Measurements from ENCODE around the gene BHLHE40.

BHLHE40 gene

DNA sequence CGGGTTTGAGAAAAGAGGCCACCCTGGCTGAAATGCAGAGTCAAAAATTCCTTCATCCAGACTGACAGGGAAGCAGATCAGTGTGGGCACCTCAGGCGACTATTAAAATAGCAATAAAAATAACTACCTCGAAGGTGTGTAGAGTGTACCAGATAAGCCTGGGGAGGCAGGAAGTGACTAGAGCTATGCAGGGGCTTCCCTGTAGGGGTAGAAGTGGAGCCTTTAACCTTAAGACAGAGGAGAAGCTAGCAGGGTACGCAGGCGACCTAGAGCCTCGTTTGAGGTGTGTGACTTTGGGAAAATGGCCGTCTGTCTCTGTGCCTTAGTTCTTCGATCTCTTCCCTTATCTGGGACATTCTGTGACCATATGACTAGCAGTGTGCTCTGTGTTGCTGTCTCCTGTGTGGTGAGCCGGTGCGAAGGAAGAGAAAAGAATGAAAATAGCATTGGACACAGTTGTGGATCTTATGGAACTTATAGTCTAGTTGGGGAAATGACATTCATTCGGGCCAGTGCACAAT, 17.6 kb downstream of the BHLHE40 start:
- ChIA-PET POLR2A (no interaction called here), CTCF (no interaction called here)
- no peak for DNase-seq (ENCODE audit: extremely low spot score)
- TF ChIP-seq, protein P1, sequence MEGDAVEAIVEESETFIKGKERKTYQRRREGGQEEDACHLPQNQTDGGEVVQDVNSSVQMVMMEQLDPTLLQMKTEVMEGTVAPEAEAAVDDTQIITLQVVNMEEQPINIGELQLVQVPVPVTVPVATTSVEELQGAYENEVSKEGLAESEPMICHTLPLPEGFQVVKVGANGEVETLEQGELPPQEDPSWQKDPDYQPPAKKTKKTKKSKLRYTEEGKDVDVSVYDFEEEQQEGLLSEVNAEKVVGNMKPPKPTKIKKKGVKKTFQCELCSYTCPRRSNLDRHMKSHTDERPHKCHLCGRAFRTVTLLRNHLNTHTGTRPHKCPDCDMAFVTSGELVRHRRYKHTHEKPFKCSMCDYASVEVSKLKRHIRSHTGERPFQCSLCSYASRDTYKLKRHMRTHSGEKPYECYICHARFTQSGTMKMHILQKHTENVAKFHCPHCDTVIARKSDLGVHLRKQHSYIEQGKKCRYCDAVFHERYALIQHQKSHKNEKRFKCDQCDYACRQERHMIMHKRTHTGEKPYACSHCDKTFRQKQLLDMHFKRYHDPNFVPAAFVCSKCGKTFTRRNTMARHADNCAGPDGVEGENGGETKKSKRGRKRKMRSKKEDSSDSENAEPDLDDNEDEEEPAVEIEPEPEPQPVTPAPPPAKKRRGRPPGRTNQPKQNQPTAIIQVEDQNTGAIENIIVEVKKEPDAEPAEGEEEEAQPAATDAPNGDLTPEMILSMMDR (IDR thresholded peaks at IDR 0.05; ENCODE audit: control extremely low read depth, extremely low read depth, low read depth, missing control alignments): no peak

DNA sequence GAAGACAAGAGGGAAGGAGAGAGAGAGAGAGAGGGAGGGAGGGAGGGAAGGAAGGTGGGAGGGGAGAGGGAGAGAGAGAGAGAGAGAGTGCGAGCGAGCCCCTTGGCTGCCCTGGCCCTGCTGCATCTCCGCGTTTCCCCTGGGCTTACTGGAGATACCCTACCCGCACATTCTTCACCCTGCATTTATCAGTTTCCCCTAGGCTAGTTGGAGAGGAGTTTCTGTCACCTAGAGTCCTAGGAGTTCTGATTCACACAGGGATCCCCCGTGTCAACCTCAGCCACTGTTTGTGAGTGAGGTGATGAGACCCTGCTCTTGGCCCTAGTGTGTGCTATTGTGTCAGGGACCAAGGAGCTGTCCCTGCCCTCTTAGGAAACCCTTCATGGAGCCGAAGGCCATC, 18.7 kb downstream of the BHLHE40 start:
- ChIA-PET CTCF (no interaction called here), POLR2A (no interaction called here)
- no peak for DNase-seq (ENCODE audit: extremely low spot score)
- TF ChIP-seq, protein P1 (IDR thresholded peaks at IDR 0.05; ENCODE audit: control extremely low read depth, extremely low read depth, low read depth, missing control alignments): no peak

DNA sequence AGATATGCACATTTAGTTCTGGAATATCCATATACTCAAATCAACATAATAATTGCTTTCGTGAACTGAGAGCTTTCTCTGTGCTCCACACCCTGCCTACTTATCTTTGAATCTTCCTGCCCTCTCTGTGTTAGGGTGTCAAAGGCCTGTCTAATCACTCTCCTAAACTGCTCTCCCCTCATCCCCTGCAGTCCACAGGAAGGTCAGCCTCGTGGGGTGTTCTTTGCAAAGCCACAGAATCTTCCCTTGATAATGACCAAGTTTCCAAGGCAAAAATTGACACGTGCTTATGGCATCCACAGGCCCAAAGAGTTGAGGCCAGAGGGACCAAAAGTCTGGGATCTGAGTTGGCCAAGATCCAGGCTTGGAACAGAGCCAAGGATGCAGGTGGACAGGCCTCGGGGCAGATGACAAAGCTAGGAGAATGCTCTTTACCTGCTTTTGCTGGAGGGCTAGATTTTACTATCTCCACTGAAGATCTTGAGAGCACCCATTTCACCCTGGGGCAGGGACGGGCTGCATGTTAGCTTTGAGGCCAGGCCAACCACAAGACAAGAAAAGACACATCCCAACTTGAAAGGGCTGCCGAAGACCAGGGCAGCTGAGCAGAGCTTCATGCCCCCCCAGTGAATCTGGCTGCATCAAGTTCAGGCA, 20.4 kb downstream of the BHLHE40 start:
- DNase-seq (ENCODE audit: extremely low spot score): no peak
- TF ChIP-seq, protein P1 (IDR thresholded peaks at IDR 0.05; ENCODE audit: control extremely low read depth, extremely low read depth, low read depth, missing control alignments): no peak
- CTCF ChIA-PET: interaction anchor here (0.9 to 2.4 kb wide), 6 partner anchors 8 to 288 kb away, joined by 3 to 14 read pairs (median 6); no protein-coding TSS in a partner anchor

DNA sequence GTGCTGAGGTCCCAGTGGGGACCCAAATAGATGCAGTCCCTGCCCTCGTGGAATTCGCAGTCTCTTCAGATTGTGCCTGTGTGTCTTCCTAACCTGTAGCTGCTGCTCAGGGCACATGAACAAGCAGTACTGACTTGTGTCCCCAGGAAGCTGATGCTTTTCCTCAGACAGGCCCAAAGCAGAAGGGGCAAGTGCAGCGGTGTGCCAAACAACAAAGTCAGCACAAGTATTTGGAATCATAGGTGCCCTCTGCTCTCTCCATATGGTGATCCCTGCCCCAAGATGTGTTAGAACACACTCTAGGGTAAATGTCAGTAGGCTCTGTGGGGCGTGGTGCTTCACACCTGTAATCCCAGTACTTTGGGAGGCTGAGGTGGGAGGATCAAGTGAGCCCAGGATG, 21.9 kb downstream of the BHLHE40 start:
- no peak for DNase-seq (ENCODE audit: extremely low spot score)
- CTCF ChIA-PET: interaction anchor here (1.1 to 2.4 kb wide), 9 partner anchors 9 to 290 kb away, joined by 3 to 10 read pairs (median 5); no protein-coding TSS in a partner anchor
- POLR2A ChIA-PET: interaction anchor here (0.6 kb wide), 1 partner anchor 44 kb away, joined by 3 read pairs; no protein-coding TSS in a partner anchor
- TF ChIP-seq, protein P1 (IDR thresholded peaks at IDR 0.05; ENCODE audit: control extremely low read depth, extremely low read depth, low read depth, missing control alignments): no peak

More for the DNA sequence above, 20.4 kb downstream of the BHLHE40 start:
- POLR2A ChIA-PET: interaction anchor here (0.7 to 1.1 kb wide), 2 partner anchors 9 to 16 kb away, joined by 4 to 8 read pairs; no protein-coding TSS in a partner anchor

DNA sequence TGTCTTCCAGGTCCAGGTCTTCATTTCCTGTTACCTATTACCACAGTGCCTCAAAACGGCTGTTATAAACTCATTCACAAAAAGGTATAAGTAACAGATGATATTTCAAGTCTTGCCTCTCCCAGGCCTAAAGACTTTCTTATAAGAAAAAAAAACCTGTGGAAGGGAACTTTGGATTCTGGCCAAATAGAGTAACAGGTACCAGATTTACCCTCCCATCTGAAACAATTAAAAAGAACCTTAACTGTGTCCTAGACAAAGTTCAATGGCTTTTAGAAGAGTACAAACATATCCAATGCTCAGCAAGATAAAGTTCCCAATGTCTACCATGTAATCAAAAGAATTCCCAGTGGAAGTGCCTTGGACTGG, 22.6 kb downstream of the BHLHE40 start:
- ChIA-PET POLR2A (no interaction called here), CTCF (interaction anchor here (1.1 to 2.4 kb wide), 9 partner anchors 9 to 290 kb away, joined by 3 to 10 read pairs (median 4); no protein-coding TSS in a partner anchor)
- DNase-seq (ENCODE audit: extremely low spot score): no peak
- TF ChIP-seq, protein P1 (IDR thresholded peaks at IDR 0.05; ENCODE audit: control extremely low read depth, extremely low read depth, low read depth, missing control alignments): no peak

DNA sequence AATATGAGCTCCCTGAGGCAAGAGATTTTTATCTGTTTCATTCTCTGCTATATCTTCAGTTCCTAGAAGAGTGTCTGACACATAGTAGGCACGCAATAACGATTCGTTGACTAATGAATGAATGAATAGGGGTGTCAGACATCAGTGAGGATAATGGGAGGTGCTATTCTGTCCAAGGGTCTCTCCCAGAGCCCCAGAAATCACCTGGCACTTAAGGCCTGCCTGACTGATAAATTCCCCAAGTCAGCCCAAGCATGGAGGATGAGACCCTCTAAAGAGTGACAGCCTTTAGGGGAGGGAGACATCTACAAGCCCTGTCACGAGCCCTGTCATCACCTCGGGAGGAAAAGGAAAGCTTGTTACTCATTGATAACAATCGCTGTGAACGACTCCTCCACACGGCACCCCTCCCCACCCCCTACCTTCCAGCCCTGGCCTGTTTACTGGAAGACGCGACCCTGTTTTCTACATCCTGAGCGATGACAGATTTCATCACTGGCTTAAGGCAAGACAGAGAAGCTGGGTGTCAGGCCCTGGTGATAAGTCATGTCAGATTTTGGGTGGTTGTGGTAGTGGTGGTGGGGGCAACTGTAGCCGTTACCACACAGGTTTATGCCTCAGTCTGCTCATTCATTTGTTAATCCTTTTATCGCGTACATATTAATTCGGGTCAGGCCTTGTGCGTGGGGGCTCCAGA, 23.1 kb downstream of the BHLHE40 start:
- ChIA-PET POLR2A (no interaction called here), CTCF (interaction anchor here (1.3 to 2.0 kb wide), 5 partner anchors 8 to 289 kb away, joined by 3 to 6 read pairs (median 4); no protein-coding TSS in a partner anchor)
- TF ChIP-seq, protein P1 (IDR thresholded peaks at IDR 0.05; ENCODE audit: control extremely low read depth, extremely low read depth, low read depth, missing control alignments): no peak
- DNase-seq (ENCODE audit: extremely low spot score): no peak

All from GM10248 (cell line).